PFSK-1 (cell line): ENCODE measurements around the gene CHRNB1.

Source experiments
- POLR2AphosphoS5 ChIP-seq: IDR thresholded peaks from 2 replicates; pipeline ENCODE4 v1.6.1; 2012; ENCODE audit warnings: low read depth, mild to moderate bottlenecking, control low read depth, low read length, moderate library complexity
- REST ChIP-seq, 2 experiments: IDR thresholded peaks; 2 replicates each; pipeline versions ENCODE4 v1.6.1 to v1.8.0; 2011 to 2012; ENCODE audit warnings: low read depth in 2 of 2, low read length in 2 of 2, control low read depth in 1 of 2, inconsistent platforms in 1 of 2, mild to moderate bottlenecking in 1 of 2, moderate library complexity in 1 of 2; ENCODE audit not compliant: insufficient read depth in 1 of 2
- TAF1 ChIP-seq: IDR thresholded peaks from 2 replicates; pipeline ENCODE4 v1.6.1; 2012; ENCODE audit warnings: low read length, control low read depth, borderline replicate concordance; ENCODE audit not compliant: insufficient read depth

- TF ChIP-seq POLR2AphosphoS5 = no peak
- no peak for TF ChIP-seq REST (IDR thresholded peaks at IDR 0.05; ENCODE audit: insufficient read depth in 1 of 2, low read depth in 2 of 2, low read length in 2 of 2)
- no peak for TF ChIP-seq TAF1
These were observed 35.2 kb downstream of the CHRNB1 start for GRCh38 chr17:7480089-7480384.
